Fibroblast of lung (primary cell): ENCODE results near the gene FGF4. TPM values are rescaled to one million over a fixed set of nuclear protein-coding genes. Genes with fewer than 3 reads are reported as not detected.

Experiments used
- DNase-seq, 2 donors: peaks; one replicate each; pipeline versions ENCODE4 v3.0.0 to v3.0.0-alpha.2; 2010; ENCODE audit warnings: low read depth in 2 of 2
- H2AFZ ChIP-seq: 2 replicates; pipeline ENCODE4 v1.5.1; 2012; ENCODE audit warnings: low read length, control low read depth, inconsistent platforms
- H3K27ac ChIP-seq: 2 replicates; pipeline ENCODE4 v1.5.1; 2011; ENCODE audit warnings: low read length, control low read depth; ENCODE audit not compliant: insufficient read depth
- H3K27me3 ChIP-seq: 2 replicates; pipeline ENCODE4 v1.5.1; 2011; ENCODE audit warnings: mild to moderate bottlenecking, low read length; ENCODE audit not compliant: control insufficient read depth, insufficient read depth
- H3K36me3 ChIP-seq: 2 replicates; pipeline ENCODE4 v1.5.1; 2011; ENCODE audit warnings: low read length; ENCODE audit not compliant: control insufficient read depth, insufficient read depth
- H3K4me1 ChIP-seq: 2 replicates; pipeline ENCODE4 v1.5.1; 2011; ENCODE audit warnings: low read length; ENCODE audit not compliant: control insufficient read depth, insufficient read depth; ENCODE audit errors: extremely low read depth
- H3K4me2 ChIP-seq: 2 replicates; pipeline ENCODE4 v1.5.1; 2011; ENCODE audit warnings: low read length, control low read depth; ENCODE audit not compliant: insufficient read depth; ENCODE audit errors: extremely low read depth
- H3K4me3 ChIP-seq, 4 experiments: fragments of 200-600 bp in 1 of 4; sonication (generic) in 1 of 4; replicated peaks in 1 of 4; 2 replicates each; pipeline ENCODE4 v1.5.1; 2011 to 2016; ENCODE audit warnings: low read length in 4 of 4, low read depth in 3 of 4, mild to moderate bottlenecking in 3 of 4, control low read depth in 2 of 4, inconsistent platforms in 1 of 4, mixed read lengths in 1 of 4; ENCODE audit not compliant: insufficient read depth in 1 of 4; ENCODE audit errors: control extremely low read depth in 1 of 4
- H3K79me2 ChIP-seq: 2 replicates; pipeline ENCODE4 v1.5.1; 2012; ENCODE audit warnings: mild to moderate bottlenecking, low read length, inconsistent platforms; ENCODE audit not compliant: control insufficient read depth, insufficient read depth
- H3K9ac ChIP-seq: 2 replicates; pipeline ENCODE4 v1.5.1; 2011; ENCODE audit warnings: mild to moderate bottlenecking, low read length, control low read depth; ENCODE audit not compliant: insufficient read depth
- H3K9me3 ChIP-seq: 2 replicates; pipeline ENCODE4 v1.5.1; 2012; ENCODE audit warnings: low read depth, low read length; ENCODE audit not compliant: control insufficient read depth, insufficient read depth
- H4K20me1 ChIP-seq: 2 replicates; pipeline ENCODE4 v1.5.1; 2011; ENCODE audit warnings: low read length; ENCODE audit not compliant: control insufficient read depth, insufficient read depth; ENCODE audit errors: extremely low read depth
- CTCF ChIP-seq, 2 donors: IDR thresholded peaks in 1 of 2; conservative IDR thresholded peaks in 1 of 2; 1 replicate in 1 of 2; 2 replicates in 1 of 2; pipeline ENCODE4 v1.5.1; 2011 to 2012; ENCODE audit warnings: low read length in 2 of 2, control low read depth in 1 of 2, inconsistent platforms in 1 of 2, low read depth in 1 of 2, mild to moderate bottlenecking in 1 of 2
- EZH2 ChIP-seq: IDR thresholded peaks from 2 replicates; pipeline ENCODE4 v1.5.1; 2012; ENCODE audit warnings: low read length, control low read depth, mild to moderate bottlenecking; ENCODE audit errors: missing control alignments
- polyA plus RNA-seq, 2 donors: library from polyadenylated mRNA; depleted of rRNA in 1 of 2; stranded (reverse) in 1 of 2; unstranded in 1 of 2; fragments of >200 nt; gene quantifications; 2 replicates each; pipeline ENCODE4 v1.2.1, GENCODE V29; 2011 to 2012; ENCODE audit warnings: missing spikeins in 1 of 2
- total RNA-seq: library from RNA; depleted of rRNA; stranded (reverse); fragments of >200 nt; gene quantifications from 2 replicates; pipeline ENCODE4 v1.2.1, GENCODE V29; 2014

The FGF4 gene
- total and polyA plus RNA-seq, 2 donors (not counting 1 experiment from before 2014, with no cell fraction given): not detected

DNA sequence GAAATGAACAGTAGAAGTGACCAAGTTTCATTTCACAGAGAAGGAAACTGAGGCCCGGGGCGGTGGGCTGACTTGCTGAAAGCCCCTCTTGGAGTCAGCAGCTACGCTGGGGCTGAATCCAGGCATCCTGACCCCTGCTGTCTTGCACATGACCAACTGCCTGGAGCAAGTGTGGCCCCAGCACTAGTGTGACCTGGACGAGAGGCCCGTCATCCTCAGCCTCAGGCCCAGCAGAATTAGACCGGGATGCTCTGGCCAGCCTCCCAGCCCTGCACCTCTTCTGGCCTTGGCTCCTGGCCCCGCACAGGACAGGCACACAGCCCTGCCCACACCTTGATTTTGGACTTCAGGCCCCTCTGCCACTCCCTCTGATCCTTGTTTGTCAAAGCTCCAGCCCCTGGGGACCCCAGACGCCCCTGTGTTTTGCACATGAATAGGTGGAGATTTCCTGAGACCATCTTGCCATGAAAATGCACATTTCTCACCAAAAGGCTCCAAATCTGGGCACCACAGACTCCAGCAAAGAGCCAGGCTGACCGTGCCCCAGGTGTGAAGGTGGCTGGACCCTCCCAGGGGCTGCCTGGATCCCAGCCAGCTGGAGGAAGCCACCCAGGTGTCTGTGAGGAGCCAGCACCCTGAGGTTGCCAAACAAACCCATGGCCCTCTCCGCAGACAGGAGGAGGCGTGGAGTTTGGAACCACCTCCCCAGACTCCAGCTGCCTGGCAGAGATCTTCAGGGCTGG, 24.9 kb downstream of the FGF4 start:
- Histone ChIP-seq H3K27ac (no peak overlapping the region), H3K4me2 (no peak overlapping the region), H3K79me2 (no peaks in the 10 kb centered on the region), H3K4me3 (no peak overlapping the region), H3K9me3 (no peaks in the 10 kb centered on the region), H2AFZ (no peak overlapping the region), H4K20me1 (no peaks in the 10 kb centered on the region), H3K36me3 (no peaks in the 10 kb centered on the region), H3K27me3 (no peaks in the 10 kb centered on the region), H3K4me1 (no peaks in the 10 kb centered on the region), H3K9ac (no peak overlapping the region)
- TF ChIP-seq CTCF (conservative IDR thresholded peaks at IDR 0.05 in 1 of 2, IDR thresholded peaks at IDR 0.05 in 1 of 2; ENCODE audit: low read depth in 1 of 2, low read length in 2 of 2) (no peak), EZH2 (no peak)
- no peak for DNase-seq

- H3K27ac ChIP-seq: no peak overlapping the region
- no peaks in the 10 kb centered on the region for H3K79me2 ChIP-seq
- H3K4me1 ChIP-seq: no peaks in the 10 kb centered on the region
- no peaks in the 10 kb centered on the region for H3K36me3 ChIP-seq
- H3K9me3 ChIP-seq: no peaks in the 10 kb centered on the region
- H4K20me1 ChIP-seq: no peaks in the 10 kb centered on the region
- H2AFZ ChIP-seq: no peak overlapping the region
- TF ChIP-seq EZH2 (no peak), CTCF (conservative IDR thresholded peaks at IDR 0.05 in 1 of 2, IDR thresholded peaks at IDR 0.05 in 1 of 2; ENCODE audit: low read depth in 1 of 2, low read length in 2 of 2) (no peak)
- no peak overlapping the region for H3K4me2 ChIP-seq
- no peak overlapping the region for H3K4me3 ChIP-seq
- H3K27me3 ChIP-seq: no peaks in the 10 kb centered on the region
- H3K9ac ChIP-seq: no peak overlapping the region
- DNase-seq: no peak
These were observed 26.5 kb downstream of the FGF4 start for GRCh38 chr11:69748637-69749036.

GRCh38 chr11:69746752-69747742, 28.1 kb downstream of the FGF4 start:
- DNase-seq: peak in 1 of 2 donors; percentile 37
- no peaks in the 10 kb centered on the region for H3K4me1 ChIP-seq
- TF ChIP-seq CTCF (conservative IDR thresholded peaks at IDR 0.05 in 1 of 2, IDR thresholded peaks at IDR 0.05 in 1 of 2; ENCODE audit: low read depth in 1 of 2, low read length in 2 of 2) (no peak), EZH2 (no peak)
- no peaks in the 10 kb centered on the region for H4K20me1 ChIP-seq
- no peaks in the 10 kb centered on the region for H3K79me2 ChIP-seq
- no peaks in the 10 kb centered on the region for H3K9me3 ChIP-seq
- no peak overlapping the region for H3K27ac ChIP-seq
- H3K27me3 ChIP-seq: no peaks in the 10 kb centered on the region
- H3K9ac ChIP-seq: no peak overlapping the region
- H3K4me2 ChIP-seq: no peak overlapping the region
- H3K4me3 ChIP-seq: no peak overlapping the region
- no peaks in the 10 kb centered on the region for H3K36me3 ChIP-seq
- no peak overlapping the region for H2AFZ ChIP-seq
